PFSK-1 (cell line): Measurements from ENCODE around the gene LRRC28.

Experiments used
- POLR2AphosphoS5 ChIP-seq: IDR thresholded peaks from 2 replicates; pipeline ENCODE4 v1.6.1; 2012; ENCODE audit warnings: low read depth, mild to moderate bottlenecking, control low read depth, low read length, moderate library complexity
- TAF1 ChIP-seq: IDR thresholded peaks from 2 replicates; pipeline ENCODE4 v1.6.1; 2012; ENCODE audit warnings: low read length, control low read depth, borderline replicate concordance; ENCODE audit not compliant: insufficient read depth
- TF ChIP-seq, protein P1 (sequence below), 2 experiments: IDR thresholded peaks; 2 replicates each; pipeline versions ENCODE4 v1.6.1 to v1.8.0; 2011 to 2012; ENCODE audit warnings: low read depth in 2 of 2, low read length in 2 of 2, control low read depth in 1 of 2, inconsistent platforms in 1 of 2, mild to moderate bottlenecking in 1 of 2, moderate library complexity in 1 of 2; ENCODE audit not compliant: insufficient read depth in 1 of 2

DNA sequence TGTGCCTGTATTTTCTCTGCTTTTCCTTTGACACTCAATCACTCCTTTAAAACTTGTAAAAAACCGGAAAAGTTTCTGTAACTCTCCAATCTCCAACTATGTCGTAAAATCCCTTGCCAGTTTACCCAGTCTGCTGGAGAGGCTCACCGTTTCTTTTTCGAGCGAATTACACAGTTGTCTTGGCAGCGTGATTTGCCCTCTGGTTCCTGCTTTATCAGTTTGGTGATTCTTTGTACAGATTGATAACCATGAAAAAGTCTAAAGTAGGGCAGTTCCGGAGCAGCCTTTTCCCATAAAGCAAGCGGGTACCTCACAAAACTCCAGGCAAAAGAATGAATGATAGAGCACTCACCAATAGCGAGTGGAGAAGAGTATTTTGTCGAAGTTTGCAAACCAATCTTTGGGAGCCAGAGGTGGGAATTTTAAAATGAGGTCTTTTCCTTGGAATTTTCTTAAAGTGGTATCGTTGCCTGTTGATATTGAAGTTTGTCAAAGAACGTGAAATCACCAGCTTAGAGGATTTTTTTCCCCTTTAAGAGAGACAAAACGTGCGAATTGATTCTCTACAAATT, 1.9 kb upstream of the LRRC28 start, which contains the start of gene TTC23:
- peak; percentile 55 for TF ChIP-seq POLR2AphosphoS5
- TF ChIP-seq, protein P1, sequence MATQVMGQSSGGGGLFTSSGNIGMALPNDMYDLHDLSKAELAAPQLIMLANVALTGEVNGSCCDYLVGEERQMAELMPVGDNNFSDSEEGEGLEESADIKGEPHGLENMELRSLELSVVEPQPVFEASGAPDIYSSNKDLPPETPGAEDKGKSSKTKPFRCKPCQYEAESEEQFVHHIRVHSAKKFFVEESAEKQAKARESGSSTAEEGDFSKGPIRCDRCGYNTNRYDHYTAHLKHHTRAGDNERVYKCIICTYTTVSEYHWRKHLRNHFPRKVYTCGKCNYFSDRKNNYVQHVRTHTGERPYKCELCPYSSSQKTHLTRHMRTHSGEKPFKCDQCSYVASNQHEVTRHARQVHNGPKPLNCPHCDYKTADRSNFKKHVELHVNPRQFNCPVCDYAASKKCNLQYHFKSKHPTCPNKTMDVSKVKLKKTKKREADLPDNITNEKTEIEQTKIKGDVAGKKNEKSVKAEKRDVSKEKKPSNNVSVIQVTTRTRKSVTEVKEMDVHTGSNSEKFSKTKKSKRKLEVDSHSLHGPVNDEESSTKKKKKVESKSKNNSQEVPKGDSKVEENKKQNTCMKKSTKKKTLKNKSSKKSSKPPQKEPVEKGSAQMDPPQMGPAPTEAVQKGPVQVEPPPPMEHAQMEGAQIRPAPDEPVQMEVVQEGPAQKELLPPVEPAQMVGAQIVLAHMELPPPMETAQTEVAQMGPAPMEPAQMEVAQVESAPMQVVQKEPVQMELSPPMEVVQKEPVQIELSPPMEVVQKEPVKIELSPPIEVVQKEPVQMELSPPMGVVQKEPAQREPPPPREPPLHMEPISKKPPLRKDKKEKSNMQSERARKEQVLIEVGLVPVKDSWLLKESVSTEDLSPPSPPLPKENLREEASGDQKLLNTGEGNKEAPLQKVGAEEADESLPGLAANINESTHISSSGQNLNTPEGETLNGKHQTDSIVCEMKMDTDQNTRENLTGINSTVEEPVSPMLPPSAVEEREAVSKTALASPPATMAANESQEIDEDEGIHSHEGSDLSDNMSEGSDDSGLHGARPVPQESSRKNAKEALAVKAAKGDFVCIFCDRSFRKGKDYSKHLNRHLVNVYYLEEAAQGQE (IDR thresholded peaks at IDR 0.05; ENCODE audit: insufficient read depth in 1 of 2, low read depth in 2 of 2, low read length in 2 of 2): no peak
- peak; percentile 25; the same call in 1 of the 2 replicates for TF ChIP-seq TAF1
